GM12878 (cell line): ENCODE data around the gene ELMO3.

Experiments used
- HDAC2 ChIP-seq: fragments of 200-600 bp; sonication (generic); IDR thresholded peaks from 2 replicates; pipeline ENCODE4 v1.6.1; 2017
- MTA2 ChIP-seq: fragments of 450-650 bp; IDR thresholded peaks from 2 replicates; pipeline ENCODE4 v1.6.1; 2016; ENCODE audit warnings: low read depth, mild to moderate bottlenecking, moderate library complexity
- POLR2AphosphoS5 ChIP-seq: IDR thresholded peaks from 2 replicates; pipeline ENCODE4 v1.6.1; 2011; ENCODE audit warnings: mild to moderate bottlenecking, low read length, inconsistent platforms
- SMAD1 ChIP-seq: fragments of 450-650 bp; IDR thresholded peaks from 2 replicates; pipeline ENCODE4 v1.6.1; 2018; ENCODE audit warnings: mild to moderate bottlenecking, low read depth; ENCODE audit not compliant: partially characterized antibody
- TF ChIP-seq, protein P1 (sequence below): fragments of 450-650 bp; IDR thresholded peaks from 2 replicates; pipeline ENCODE4 v1.6.1; 2016; ENCODE audit warnings: mild to moderate bottlenecking
- TF ChIP-seq, protein P2 (sequence below): fragments of 450-650 bp; IDR thresholded peaks from 2 replicates; pipeline ENCODE4 v1.6.1; 2017; ENCODE audit warnings: mild to moderate bottlenecking, low read depth, inconsistent platforms; ENCODE audit not compliant: poor library complexity, severe bottlenecking
- TF ChIP-seq, protein P3 (sequence below), 3 experiments: IDR thresholded peaks in 2 of 3; conservative IDR thresholded peaks in 1 of 3; 2 replicates each; pipeline ENCODE4 v1.5.1; 2011; ENCODE audit warnings: low read depth in 3 of 3, low read length in 3 of 3, mild to moderate bottlenecking in 3 of 3, control low read depth in 2 of 3, moderate library complexity in 2 of 3, inconsistent platforms in 1 of 3, mixed read lengths in 1 of 3; ENCODE audit not compliant: control insufficient read depth in 2 of 3, insufficient read depth in 1 of 3; ENCODE audit errors: extremely low read depth in 1 of 3

DNA sequence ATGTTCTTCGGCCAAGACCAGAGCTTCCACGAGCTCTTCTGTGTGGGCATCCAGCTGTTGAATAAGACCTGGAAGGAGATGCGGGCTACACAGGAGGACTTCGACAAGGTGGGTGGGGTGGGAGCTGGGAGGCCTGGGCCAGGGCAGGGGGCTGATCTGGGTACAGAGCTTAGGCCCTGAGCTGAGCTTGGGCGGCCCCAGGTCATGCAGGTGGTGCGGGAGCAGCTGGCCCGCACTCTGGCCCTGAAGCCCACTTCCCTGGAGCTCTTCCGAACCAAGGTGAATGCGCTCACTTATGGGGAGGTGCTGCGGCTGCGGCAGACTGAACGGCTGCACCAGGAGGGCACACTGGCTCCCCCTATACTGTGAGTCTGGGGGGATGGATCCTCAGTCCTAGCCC lies 3.5 kb downstream of the ELMO3 start:
- no peak for TF ChIP-seq POLR2AphosphoS5
- no peak for TF ChIP-seq HDAC2
- TF ChIP-seq MTA2: no peak
- TF ChIP-seq, protein P1, sequence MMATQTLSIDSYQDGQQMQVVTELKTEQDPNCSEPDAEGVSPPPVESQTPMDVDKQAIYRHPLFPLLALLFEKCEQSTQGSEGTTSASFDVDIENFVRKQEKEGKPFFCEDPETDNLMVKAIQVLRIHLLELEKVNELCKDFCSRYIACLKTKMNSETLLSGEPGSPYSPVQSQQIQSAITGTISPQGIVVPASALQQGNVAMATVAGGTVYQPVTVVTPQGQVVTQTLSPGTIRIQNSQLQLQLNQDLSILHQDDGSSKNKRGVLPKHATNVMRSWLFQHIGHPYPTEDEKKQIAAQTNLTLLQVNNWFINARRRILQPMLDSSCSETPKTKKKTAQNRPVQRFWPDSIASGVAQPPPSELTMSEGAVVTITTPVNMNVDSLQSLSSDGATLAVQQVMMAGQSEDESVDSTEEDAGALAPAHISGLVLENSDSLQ: no peak
- TF ChIP-seq SMAD1: no peak
- TF ChIP-seq, protein P2, sequence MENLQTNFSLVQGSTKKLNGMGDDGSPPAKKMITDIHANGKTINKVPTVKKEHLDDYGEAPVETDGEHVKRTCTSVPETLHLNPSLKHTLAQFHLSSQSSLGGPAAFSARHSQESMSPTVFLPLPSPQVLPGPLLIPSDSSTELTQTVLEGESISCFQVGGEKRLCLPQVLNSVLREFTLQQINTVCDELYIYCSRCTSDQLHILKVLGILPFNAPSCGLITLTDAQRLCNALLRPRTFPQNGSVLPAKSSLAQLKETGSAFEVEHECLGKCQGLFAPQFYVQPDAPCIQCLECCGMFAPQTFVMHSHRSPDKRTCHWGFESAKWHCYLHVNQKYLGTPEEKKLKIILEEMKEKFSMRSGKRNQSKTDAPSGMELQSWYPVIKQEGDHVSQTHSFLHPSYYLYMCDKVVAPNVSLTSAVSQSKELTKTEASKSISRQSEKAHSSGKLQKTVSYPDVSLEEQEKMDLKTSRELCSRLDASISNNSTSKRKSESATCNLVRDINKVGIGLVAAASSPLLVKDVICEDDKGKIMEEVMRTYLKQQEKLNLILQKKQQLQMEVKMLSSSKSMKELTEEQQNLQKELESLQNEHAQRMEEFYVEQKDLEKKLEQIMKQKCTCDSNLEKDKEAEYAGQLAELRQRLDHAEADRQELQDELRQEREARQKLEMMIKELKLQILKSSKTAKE: no peak
- TF ChIP-seq, protein P3, sequence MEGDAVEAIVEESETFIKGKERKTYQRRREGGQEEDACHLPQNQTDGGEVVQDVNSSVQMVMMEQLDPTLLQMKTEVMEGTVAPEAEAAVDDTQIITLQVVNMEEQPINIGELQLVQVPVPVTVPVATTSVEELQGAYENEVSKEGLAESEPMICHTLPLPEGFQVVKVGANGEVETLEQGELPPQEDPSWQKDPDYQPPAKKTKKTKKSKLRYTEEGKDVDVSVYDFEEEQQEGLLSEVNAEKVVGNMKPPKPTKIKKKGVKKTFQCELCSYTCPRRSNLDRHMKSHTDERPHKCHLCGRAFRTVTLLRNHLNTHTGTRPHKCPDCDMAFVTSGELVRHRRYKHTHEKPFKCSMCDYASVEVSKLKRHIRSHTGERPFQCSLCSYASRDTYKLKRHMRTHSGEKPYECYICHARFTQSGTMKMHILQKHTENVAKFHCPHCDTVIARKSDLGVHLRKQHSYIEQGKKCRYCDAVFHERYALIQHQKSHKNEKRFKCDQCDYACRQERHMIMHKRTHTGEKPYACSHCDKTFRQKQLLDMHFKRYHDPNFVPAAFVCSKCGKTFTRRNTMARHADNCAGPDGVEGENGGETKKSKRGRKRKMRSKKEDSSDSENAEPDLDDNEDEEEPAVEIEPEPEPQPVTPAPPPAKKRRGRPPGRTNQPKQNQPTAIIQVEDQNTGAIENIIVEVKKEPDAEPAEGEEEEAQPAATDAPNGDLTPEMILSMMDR (IDR thresholded peaks at IDR 0.05 in 2 of 3, conservative IDR thresholded peaks at IDR 0.05 in 1 of 3; ENCODE audit: control insufficient read depth in 2 of 3, extremely low read depth in 1 of 3, insufficient read depth in 1 of 3, low read depth in 3 of 3, low read length in 3 of 3): no peak
